H4 (cell line): ENCODE measurements around the gene AMBRA1. TPM values are rescaled to one million over a fixed set of nuclear protein-coding genes. Genes with fewer than 3 reads are reported as not detected.
"Not testable (repeated sequence)": the region's sequence is repeated elsewhere in the genome, so short reads cannot be mapped to it uniquely, and the experiment has no call there.

Experiments used
- DNase-seq: peaks from one replicate; pipeline ENCODE4 v3.0.0-alpha.2; 2015; ENCODE audit warnings: low spot score
- total RNA-seq: library from RNA; depleted of rRNA; stranded (reverse); fragments of >200 nt; shearing (Covaris generic); gene quantifications from 2 replicates; pipeline ENCODE4 v1.2.3, GENCODE V29; 2014

The AMBRA1 gene
- total RNA-seq, 1 experiment from 2014 or later, result 28.5 TPM

- DNase-seq, result no peak
Observed at GRCh38 chr11:46383404-46383758, 210.4 kb downstream of the AMBRA1 start.

- DNase-seq, result peak; percentile 61
Observed at GRCh38 chr11:46382646-46383403, 211.0 kb downstream of the AMBRA1 start.

GRCh38 chr11:46381819-46382645 is 211.8 kb downstream of the AMBRA1 start:
- no peak for DNase-seq

- no peak for DNase-seq
Observed at GRCh38 chr11:46381048-46381818, 212.6 kb downstream of the AMBRA1 start, which contains the start of gene MDK. MDK (plus strand) TSS chr11:46381669; CDS start chr11:46382058, 389 bp downstream.

GRCh38 chr11:46380340-46381047 is 213.3 kb downstream of the AMBRA1 start:
- peak; percentile 60 for DNase-seq

- DNase-seq, result not testable (repeated sequence)
Observed at GRCh38 chr11:46379482-46380293, 214.1 kb downstream of the AMBRA1 start.

GRCh38 chr11:46378811-46379481 is 214.9 kb downstream of the AMBRA1 start:
- no peak for DNase-seq

GRCh38 chr11:46378296-46378695 is 215.5 kb downstream of the AMBRA1 start:
- no peak for DNase-seq

GRCh38 chr11:46377831-46378230 is 216.0 kb downstream of the AMBRA1 start:
- no peak for DNase-seq

- DNase-seq, result no peak
Observed at GRCh38 chr11:46377290-46377689, 216.5 kb downstream of the AMBRA1 start.

GRCh38 chr11:46376258-46377050 is 217.4 kb downstream of the AMBRA1 start:
- DNase-seq, result no peak

- no peak for DNase-seq
Observed at GRCh38 chr11:46375392-46376101, 218.3 kb downstream of the AMBRA1 start.

- DNase-seq, result no peak
Observed at GRCh38 chr11:46374815-46375214, 219.0 kb downstream of the AMBRA1 start.

GRCh38 chr11:46373787-46374740 is 219.8 kb downstream of the AMBRA1 start:
- DNase-seq, result no peak

- DNase-seq, result not testable (repeated sequence)
Observed at GRCh38 chr11:46372501-46372900, 221.3 kb downstream of the AMBRA1 start.

- no peak for DNase-seq
Observed at GRCh38 chr11:46372086-46372485, 221.7 kb downstream of the AMBRA1 start.

- not testable (repeated sequence) for DNase-seq
Observed at GRCh38 chr11:46371262-46371661, 222.6 kb downstream of the AMBRA1 start.
